ENCODE results near the gene LCAT.

DNA sequence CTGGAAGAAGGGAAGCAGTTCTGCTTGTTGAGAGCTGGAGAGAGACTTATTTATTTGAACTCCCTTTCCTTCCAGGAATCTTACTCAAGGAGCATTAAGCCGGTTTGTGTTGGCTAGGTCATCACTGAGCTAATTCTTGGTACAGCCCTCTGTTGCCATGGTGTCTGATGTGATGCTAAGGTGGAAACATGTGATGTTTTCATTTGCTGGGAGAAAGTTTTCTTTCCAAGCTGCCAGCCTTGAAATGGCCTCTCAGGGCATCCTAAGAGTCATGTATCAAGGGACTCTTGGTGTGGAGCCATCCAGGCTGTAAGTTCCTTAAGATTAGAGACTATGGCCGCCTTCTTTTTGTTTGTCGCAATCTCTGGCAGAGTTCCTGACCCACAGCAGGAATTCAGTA is 46.7 kb downstream of the LCAT start:
- TF ChIP-seq, protein P1, sequence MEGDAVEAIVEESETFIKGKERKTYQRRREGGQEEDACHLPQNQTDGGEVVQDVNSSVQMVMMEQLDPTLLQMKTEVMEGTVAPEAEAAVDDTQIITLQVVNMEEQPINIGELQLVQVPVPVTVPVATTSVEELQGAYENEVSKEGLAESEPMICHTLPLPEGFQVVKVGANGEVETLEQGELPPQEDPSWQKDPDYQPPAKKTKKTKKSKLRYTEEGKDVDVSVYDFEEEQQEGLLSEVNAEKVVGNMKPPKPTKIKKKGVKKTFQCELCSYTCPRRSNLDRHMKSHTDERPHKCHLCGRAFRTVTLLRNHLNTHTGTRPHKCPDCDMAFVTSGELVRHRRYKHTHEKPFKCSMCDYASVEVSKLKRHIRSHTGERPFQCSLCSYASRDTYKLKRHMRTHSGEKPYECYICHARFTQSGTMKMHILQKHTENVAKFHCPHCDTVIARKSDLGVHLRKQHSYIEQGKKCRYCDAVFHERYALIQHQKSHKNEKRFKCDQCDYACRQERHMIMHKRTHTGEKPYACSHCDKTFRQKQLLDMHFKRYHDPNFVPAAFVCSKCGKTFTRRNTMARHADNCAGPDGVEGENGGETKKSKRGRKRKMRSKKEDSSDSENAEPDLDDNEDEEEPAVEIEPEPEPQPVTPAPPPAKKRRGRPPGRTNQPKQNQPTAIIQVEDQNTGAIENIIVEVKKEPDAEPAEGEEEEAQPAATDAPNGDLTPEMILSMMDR (IDR thresholded peaks at IDR 0.05) = no peak
- no peak for TF ChIP-seq ZFX (IDR thresholded peaks at IDR 0.05; ENCODE audit: borderline replicate concordance)
